HG03097 (cell line): ENCODE measurements around the gene NKAP.
"Not testable (repeated sequence)": the region's sequence is repeated elsewhere in the genome, so short reads cannot be mapped to it uniquely, and the experiment has no call there.

Experiments
- ATAC-seq: cut with Tn5 transposase; IDR thresholded peaks from one replicate; pipeline ENCODE4 v1.9.1; 2021; ENCODE audit not compliant: unreplicated experiment, low FRiP score

The NKAP gene

GRCh38 chrX:119942173-119942819 lies 1.3 kb downstream of the NKAP start:
- ATAC-seq: no peak

GRCh38 chrX:119941336-119941735 lies 2.2 kb downstream of the NKAP start:
- ATAC-seq: no peak

GRCh38 chrX:119935215-119935874 lies 8.2 kb downstream of the NKAP start:
- no peak for ATAC-seq

GRCh38 chrX:119922391-119922790 lies 21.2 kb downstream of the NKAP start:
- not testable (repeated sequence) for ATAC-seq

- no peak for ATAC-seq
These were observed 23.5 kb downstream of the NKAP start for GRCh38 chrX:119919835-119920585.

- ATAC-seq: no peak
These were observed 25.7 kb downstream of the NKAP start for GRCh38 chrX:119917877-119918276.

- ATAC-seq: no peak
These were observed 27.2 kb downstream of the NKAP start for GRCh38 chrX:119916310-119916709.

- ATAC-seq: no peak
These were observed 42.6 kb downstream of the NKAP start for GRCh38 chrX:119900976-119901375.

GRCh38 chrX:119899125-119899524 lies 44.4 kb downstream of the NKAP start:
- ATAC-seq: no peak

GRCh38 chrX:119895843-119896326 lies 47.7 kb downstream of the NKAP start, which contains the start of gene AKAP14:
Gene AKAP14, plus strand, starts transcription at chrX:119895893. Its CDS starts 7,331 bp downstream, at chrX:119903224.
- ATAC-seq: no peak

- not testable (repeated sequence) for ATAC-seq
These were observed 51.4 kb downstream of the NKAP start for GRCh38 chrX:119891961-119892692.

- not testable (repeated sequence) for ATAC-seq
These were observed 52.9 kb downstream of the NKAP start for GRCh38 chrX:119890626-119891025.

- no peak for ATAC-seq
These were observed 55.7 kb downstream of the NKAP start for GRCh38 chrX:119887721-119888425.

GRCh38 chrX:119885554-119886428 lies 57.8 kb downstream of the NKAP start:
- no peak for ATAC-seq

- ATAC-seq: peak; percentile 81
These were observed 62.8 kb downstream of the NKAP start for GRCh38 chrX:119880552-119881437.

GRCh38 chrX:119880076-119880475 lies 63.5 kb downstream of the NKAP start:
- ATAC-seq: no peak

GRCh38 chrX:119878740-119879139 lies 64.8 kb downstream of the NKAP start:
- no peak for ATAC-seq
